Vagina (tissue), 2 donors: ENCODE data around the gene SCAF1.

Experiments
- POLR2A ChIP-seq, 2 donors: fragments of 450-650 bp; IDR thresholded peaks; one replicate each; pipeline ENCODE4 v1.6.1; 2017; ENCODE audit warnings: antibody characterized with exemption in 2 of 2, mild to moderate bottlenecking in 2 of 2, moderate library complexity in 2 of 2
- TF ChIP-seq, protein P1 (sequence below), 3 experiments: fragments of 450-650 bp in 2 of 3; fragments of 200-600 bp in 1 of 3; sonication (generic) in 1 of 3; IDR thresholded peaks; one replicate each; pipeline ENCODE4 v1.5.1; 2017 to 2019; ENCODE audit warnings: antibody characterized with exemption in 3 of 3, mild to moderate bottlenecking in 2 of 3, moderate library complexity in 2 of 3

- TF ChIP-seq, protein P1, sequence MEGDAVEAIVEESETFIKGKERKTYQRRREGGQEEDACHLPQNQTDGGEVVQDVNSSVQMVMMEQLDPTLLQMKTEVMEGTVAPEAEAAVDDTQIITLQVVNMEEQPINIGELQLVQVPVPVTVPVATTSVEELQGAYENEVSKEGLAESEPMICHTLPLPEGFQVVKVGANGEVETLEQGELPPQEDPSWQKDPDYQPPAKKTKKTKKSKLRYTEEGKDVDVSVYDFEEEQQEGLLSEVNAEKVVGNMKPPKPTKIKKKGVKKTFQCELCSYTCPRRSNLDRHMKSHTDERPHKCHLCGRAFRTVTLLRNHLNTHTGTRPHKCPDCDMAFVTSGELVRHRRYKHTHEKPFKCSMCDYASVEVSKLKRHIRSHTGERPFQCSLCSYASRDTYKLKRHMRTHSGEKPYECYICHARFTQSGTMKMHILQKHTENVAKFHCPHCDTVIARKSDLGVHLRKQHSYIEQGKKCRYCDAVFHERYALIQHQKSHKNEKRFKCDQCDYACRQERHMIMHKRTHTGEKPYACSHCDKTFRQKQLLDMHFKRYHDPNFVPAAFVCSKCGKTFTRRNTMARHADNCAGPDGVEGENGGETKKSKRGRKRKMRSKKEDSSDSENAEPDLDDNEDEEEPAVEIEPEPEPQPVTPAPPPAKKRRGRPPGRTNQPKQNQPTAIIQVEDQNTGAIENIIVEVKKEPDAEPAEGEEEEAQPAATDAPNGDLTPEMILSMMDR (IDR thresholded peaks at IDR 0.05): no peak
- no peak for TF ChIP-seq POLR2A (IDR thresholded peaks at IDR 0.05)
Observed at GRCh38 chr19:49645995-49646394, 4.0 kb downstream of the SCAF1 start.
